GM10266 (cell line): ENCODE data around the gene TSHZ2.

Experiments
- DNase-seq: peaks from one replicate; pipeline ENCODE4 v3.0.0; 2012; ENCODE audit errors: extremely low spot score
- TF ChIP-seq, protein P1 (sequence below): IDR thresholded peaks from 2 replicates; pipeline ENCODE4 v1.5.1; 2012; ENCODE audit warnings: mild to moderate bottlenecking, low read depth; ENCODE audit not compliant: control insufficient read depth, insufficient read depth; ENCODE audit errors: missing control alignments

TSHZ2 gene

GRCh38 chr20:53091789-53092188, 119.6 kb downstream of the TSHZ2 start:
- TF ChIP-seq, protein P1, sequence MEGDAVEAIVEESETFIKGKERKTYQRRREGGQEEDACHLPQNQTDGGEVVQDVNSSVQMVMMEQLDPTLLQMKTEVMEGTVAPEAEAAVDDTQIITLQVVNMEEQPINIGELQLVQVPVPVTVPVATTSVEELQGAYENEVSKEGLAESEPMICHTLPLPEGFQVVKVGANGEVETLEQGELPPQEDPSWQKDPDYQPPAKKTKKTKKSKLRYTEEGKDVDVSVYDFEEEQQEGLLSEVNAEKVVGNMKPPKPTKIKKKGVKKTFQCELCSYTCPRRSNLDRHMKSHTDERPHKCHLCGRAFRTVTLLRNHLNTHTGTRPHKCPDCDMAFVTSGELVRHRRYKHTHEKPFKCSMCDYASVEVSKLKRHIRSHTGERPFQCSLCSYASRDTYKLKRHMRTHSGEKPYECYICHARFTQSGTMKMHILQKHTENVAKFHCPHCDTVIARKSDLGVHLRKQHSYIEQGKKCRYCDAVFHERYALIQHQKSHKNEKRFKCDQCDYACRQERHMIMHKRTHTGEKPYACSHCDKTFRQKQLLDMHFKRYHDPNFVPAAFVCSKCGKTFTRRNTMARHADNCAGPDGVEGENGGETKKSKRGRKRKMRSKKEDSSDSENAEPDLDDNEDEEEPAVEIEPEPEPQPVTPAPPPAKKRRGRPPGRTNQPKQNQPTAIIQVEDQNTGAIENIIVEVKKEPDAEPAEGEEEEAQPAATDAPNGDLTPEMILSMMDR: no peak
- no peak for DNase-seq

- no peak for DNase-seq
- TF ChIP-seq, protein P1: no peak
These were observed 120.7 kb downstream of the TSHZ2 start for GRCh38 chr20:53092772-53093300.

DNA sequence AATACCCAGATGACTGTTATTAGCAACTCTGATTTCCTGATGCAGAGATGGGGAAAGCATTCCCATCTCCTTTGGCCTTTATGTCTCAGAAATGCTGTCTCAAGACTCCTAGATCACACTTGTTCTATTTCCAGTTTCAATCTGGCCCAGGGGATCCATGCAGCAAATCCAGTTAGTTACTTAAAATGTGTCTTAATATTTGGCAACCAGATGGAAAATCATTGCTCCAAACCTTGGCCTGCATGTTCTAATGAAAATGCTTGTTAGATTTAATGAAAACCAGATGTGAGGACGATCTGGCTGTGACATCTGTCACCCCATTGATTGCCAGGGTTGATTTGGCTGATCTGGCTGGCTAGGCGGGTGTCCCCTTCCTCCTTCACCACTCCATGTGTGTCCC, 125.2 kb downstream of the TSHZ2 start:
- TF ChIP-seq, protein P1: no peak
- DNase-seq: no peak

DNA sequence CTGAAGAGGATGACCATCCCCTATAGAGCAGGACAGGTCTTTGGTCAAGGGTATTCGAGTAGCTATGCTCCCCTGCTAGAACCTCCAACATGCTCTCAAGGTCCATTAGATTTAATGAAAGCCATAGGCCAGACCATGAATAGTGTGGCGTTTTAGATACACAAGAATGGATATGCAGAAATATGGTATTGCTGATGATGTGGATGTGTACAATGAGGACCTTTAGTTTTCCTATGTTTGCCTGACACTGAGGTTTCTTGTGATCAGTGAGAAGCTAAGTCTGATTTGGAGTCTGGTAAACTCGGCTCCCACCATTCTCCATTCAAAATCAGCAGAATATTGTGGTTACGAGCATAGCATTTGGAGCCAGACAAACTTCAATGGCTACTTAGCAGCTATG, 125.6 kb downstream of the TSHZ2 start:
- DNase-seq: no peak
- TF ChIP-seq, protein P1: no peak

- no peak for DNase-seq
- TF ChIP-seq, protein P1: no peak
These were observed 126.5 kb downstream of the TSHZ2 start for GRCh38 chr20:53098621-53099020.

DNA sequence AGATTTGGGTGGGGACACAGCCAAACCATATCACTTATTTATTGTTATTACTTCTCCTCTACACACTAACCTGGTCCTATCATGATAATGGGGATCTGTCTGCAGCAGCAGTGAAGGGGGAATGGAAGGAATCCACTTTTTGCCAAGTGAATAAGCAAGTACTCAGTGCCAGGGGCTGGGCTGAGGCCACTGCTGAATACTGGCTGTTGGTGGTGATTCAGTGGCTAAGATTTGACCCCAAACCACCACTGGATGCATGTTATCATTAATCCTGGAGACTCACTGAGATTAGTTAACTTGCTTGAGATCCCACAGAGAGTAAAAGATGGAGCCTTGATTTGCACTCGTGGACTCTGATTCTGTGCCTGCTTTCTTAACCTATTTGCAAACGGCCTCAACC, 127.7 kb downstream of the TSHZ2 start:
- no peak for DNase-seq
- TF ChIP-seq, protein P1: no peak

GRCh38 chr20:53100476-53100911, 128.3 kb downstream of the TSHZ2 start:
- no peak for DNase-seq
- TF ChIP-seq, protein P1: no peak
